ENCODE measurements around the gene CCM2L. TPM values are rescaled to one million over a fixed set of nuclear protein-coding genes. Genes with fewer than 3 reads are reported as not detected.

The CCM2L gene
- total RNA-seq, 2 experiments from 2014 or later = 1.4 TPM; not detected in 1

DNA sequence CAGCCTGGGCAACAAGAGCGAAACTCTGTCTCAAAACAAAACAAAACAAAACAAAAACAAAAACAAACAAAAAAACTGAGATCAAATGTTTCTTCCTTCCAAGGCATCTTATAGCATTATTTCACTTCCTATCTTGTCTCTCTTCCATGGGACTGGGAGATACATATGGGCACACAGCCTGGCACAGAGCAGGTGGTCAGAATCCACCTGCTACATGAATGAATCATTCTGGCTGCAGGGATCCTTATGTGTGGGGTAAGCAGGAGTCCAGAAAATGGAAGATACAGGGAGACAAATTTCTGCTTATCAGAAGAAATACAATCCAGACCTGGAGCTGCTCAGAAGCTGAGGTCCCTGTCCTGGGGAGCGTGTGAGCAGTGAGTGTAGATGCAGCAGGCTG lies 18.2 kb upstream of the CCM2L start:
- CTCF ChIA-PET (ENCODE audit: unreplicated experiment) = no interaction called here
- no peak for DNase-seq (ENCODE audit: low spot score)
- H2AFZ ChIP-seq (ENCODE audit: low read length) = no peak overlapping the region
- H3K27ac ChIP-seq (ENCODE audit: low read depth, low read length, poor library complexity, severe bottlenecking) = no peak overlapping the region
- no peaks in the 10 kb centered on the region for H3K9me3 ChIP-seq (ENCODE audit: low read length)
- no peaks in the 10 kb centered on the region for H3K36me3 ChIP-seq (ENCODE audit: insufficient read depth, low read length)
- no peaks in the 10 kb centered on the region for H3K79me2 ChIP-seq (ENCODE audit: insufficient read depth, low read depth, low read length)
- BruUV-seq (replicated peaks) = no TSS peak
- TF ChIP-seq EZH2phosphoT487 (IDR thresholded peaks at IDR 0.05; ENCODE audit: borderline replicate concordance, low read depth, low read length) = no peak
- TF ChIP-seq CTCF (conservative IDR thresholded peaks at IDR 0.05; ENCODE audit: low read length) = no peak
- no peaks in the 10 kb centered on the region for H3K9me2 ChIP-seq (ENCODE audit: insufficient read depth, low read length)
- POLR2A ChIA-PET = no interaction called here
- H3K4me2 ChIP-seq (ENCODE audit: low read length) = no peak overlapping the region
- no peaks in the 10 kb centered on the region for H3K4me1 ChIP-seq (ENCODE audit: insufficient read depth, low read length, poor library complexity, severe bottlenecking)
- H3K4me3 ChIP-seq (ENCODE audit: low read depth, low read length, poor library complexity, severe bottlenecking) = no peak overlapping the region
- no peaks in the 10 kb centered on the region for H4K20me1 ChIP-seq (ENCODE audit: insufficient read depth, low read length)
- intact Hi-C loops (cut with micrococcal nuclease; ENCODE audit: unreplicated experiment) = no loop called here

DNA sequence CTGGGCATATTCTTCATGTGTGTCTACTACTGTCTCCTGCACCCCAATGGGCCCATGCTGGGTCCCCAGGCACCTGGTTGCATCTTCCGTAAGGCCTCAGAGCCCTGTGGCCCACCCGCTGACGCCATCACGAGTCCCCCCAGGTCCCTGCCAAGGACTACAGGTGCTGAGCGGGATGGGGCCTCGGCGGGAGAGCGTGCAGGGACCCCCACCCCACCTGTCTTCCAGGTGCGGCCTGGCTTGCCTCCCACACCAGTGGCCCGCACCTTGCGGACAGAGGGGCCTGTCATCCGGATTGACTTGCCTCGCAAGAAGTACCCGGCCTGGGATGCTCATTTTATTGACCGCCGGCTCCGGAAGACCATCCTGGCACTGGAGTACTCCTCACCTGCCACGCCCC lies 13.2 kb upstream of the CCM2L start:
- no peaks in the 10 kb centered on the region for H3K9me3 ChIP-seq (ENCODE audit: low read length)
- no peaks in the 10 kb centered on the region for H3K4me1 ChIP-seq (ENCODE audit: insufficient read depth, low read length, poor library complexity, severe bottlenecking)
- no peak for TF ChIP-seq EZH2phosphoT487 (IDR thresholded peaks at IDR 0.05; ENCODE audit: borderline replicate concordance, low read depth, low read length)
- no peak for TF ChIP-seq CTCF (conservative IDR thresholded peaks at IDR 0.05; ENCODE audit: low read length)
- no peak overlapping the region for H3K27ac ChIP-seq (ENCODE audit: low read depth, low read length, poor library complexity, severe bottlenecking)
- no TSS peak for BruUV-seq (replicated peaks)
- intact Hi-C loops (cut with micrococcal nuclease; ENCODE audit: unreplicated experiment) = no loop called here
- no peaks in the 10 kb centered on the region for H3K79me2 ChIP-seq (ENCODE audit: insufficient read depth, low read depth, low read length)
- no peaks in the 10 kb centered on the region; the same call in 1 of the 2 replicates for H4K20me1 ChIP-seq (ENCODE audit: insufficient read depth, low read length)
- H3K4me3 ChIP-seq (ENCODE audit: low read depth, low read length, poor library complexity, severe bottlenecking) = no peak overlapping the region
- no peak overlapping the region for H3K4me2 ChIP-seq (ENCODE audit: low read length)
- H2AFZ ChIP-seq (ENCODE audit: low read length) = no peak overlapping the region
- no peaks in the 10 kb centered on the region for H3K36me3 ChIP-seq (ENCODE audit: insufficient read depth, low read length)
- ChIA-PET CTCF (ENCODE audit: unreplicated experiment) (no interaction called here), POLR2A (no interaction called here)
- no peaks in the 10 kb centered on the region for H3K9me2 ChIP-seq (ENCODE audit: insufficient read depth, low read length)
- DNase-seq (ENCODE audit: low spot score) = no peak

DNA sequence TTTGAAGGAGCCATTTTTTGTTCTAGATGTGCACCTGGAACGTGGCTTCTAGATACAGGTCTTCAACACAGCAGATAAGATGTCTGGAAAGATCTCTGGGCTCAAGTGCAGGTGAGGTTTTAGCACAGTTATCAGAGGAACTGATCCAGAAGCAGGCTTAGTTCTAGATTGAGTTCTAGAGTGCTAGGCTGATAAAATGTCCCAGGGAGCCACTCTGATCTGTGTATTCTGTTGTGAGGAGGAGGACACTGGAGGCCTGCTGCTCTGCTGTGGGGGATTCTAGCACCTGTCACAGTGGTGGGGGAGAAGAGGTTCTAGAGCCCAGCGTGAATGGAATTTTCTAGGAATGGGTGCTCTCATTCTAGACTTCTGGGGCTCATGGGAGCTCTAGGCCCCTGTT lies 12.0 kb upstream of the CCM2L start:
- Histone ChIP-seq H3K36me3 (ENCODE audit: insufficient read depth, low read length) (no peaks in the 10 kb centered on the region), H3K9me2 (ENCODE audit: insufficient read depth, low read length) (no peaks in the 10 kb centered on the region), H3K27ac (ENCODE audit: low read depth, low read length, poor library complexity, severe bottlenecking) (no peak overlapping the region), H4K20me1 (ENCODE audit: insufficient read depth, low read length) (no peaks in the 10 kb centered on the region; the same call in 1 of the 2 replicates), H3K9me3 (ENCODE audit: low read length) (no peaks in the 10 kb centered on the region), H2AFZ (ENCODE audit: low read length) (no peak overlapping the region), H3K4me3 (ENCODE audit: low read depth, low read length, poor library complexity, severe bottlenecking) (no peak overlapping the region), H3K4me2 (ENCODE audit: low read length) (no peak overlapping the region), H3K79me2 (ENCODE audit: insufficient read depth, low read depth, low read length) (no peaks in the 10 kb centered on the region), H3K4me1 (ENCODE audit: insufficient read depth, low read length, poor library complexity, severe bottlenecking) (no peaks in the 10 kb centered on the region)
- no peak for TF ChIP-seq CTCF (conservative IDR thresholded peaks at IDR 0.05; ENCODE audit: low read length)
- no peak for TF ChIP-seq EZH2phosphoT487 (IDR thresholded peaks at IDR 0.05; ENCODE audit: borderline replicate concordance, low read depth, low read length)
- intact Hi-C loops (cut with micrococcal nuclease; ENCODE audit: unreplicated experiment) = no loop called here
- DNase-seq (ENCODE audit: low spot score) = no peak
- no TSS peak for BruUV-seq (replicated peaks)
- ChIA-PET CTCF (ENCODE audit: unreplicated experiment) (no interaction called here), POLR2A (no interaction called here)

All from OCI-LY7 (cell line).